D341Med (cell line): ENCODE data around the gene KIAA1671.

Experiments used
- DNase-seq: peaks from one replicate; pipeline ENCODE4 v3.0.0; 2012; ENCODE audit warnings: low spot score

Gene KIAA1671

DNA sequence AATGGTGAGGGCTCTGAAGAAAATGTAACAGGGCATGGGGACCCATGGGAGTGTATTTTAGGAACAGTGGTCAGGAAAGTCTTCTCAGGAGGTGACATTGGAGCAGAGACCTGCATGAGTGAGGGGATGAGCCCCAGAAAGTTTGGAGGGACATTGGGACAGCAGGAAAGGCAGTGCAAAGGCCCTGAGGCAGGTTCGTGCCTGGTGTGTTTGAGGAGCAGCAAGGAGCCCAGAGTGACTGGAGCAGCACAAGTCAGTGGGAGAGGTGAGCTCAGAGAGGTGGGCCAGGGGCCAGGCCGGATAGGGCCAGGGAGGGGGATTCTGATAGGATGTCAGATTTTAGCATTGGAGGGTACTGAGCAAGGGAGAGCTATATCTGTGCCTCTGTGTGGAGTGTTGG, 167.1 kb downstream of the KIAA1671 start:
- DNase-seq, result no peak

DNA sequence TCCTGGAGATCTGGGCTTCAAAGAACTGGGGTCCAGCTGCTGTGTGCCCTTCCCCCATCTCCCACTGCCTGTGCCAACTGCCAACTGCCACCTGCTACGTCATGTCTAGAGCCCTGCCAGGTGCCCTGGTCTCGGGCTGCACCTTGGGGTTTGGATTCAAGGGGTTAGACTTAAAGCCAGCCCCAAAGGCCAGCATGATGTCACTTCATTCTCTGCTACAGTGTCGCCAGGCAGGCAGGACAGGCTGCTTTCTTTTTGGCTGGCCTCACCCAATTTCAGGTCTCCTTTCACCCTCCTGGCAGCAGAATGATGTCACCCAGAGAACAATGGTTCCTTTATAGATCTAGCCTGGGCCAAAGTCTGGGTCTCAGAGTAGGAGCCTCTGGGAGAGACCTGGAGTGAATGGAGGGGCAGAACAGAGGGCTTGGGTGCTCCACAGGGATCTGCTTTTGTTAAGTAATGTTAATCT, 167.6 kb downstream of the KIAA1671 start:
- no peak for DNase-seq

DNA sequence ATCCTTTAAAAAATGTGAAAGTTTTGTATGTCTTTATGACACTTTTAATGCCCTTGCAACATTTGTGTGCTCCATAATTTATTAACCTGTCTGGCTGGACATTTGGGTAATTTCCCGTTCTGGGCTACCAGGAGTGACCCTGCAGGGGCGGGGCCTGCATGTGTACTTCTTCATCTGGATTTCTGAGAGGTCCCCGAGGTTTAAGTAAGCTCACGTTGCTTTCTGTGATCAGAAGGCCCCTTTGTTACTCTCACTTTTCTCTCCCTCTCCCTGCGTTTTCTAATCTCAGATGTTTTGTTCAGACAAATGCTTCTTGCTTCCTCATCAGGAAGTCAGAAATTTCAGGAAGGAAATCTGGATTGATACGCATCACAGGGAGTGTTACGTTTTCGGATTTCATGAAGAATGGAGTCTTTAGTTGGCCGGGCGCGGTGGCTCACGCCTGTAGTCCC, 168.3 kb downstream of the KIAA1671 start:
- no peak for DNase-seq

DNA sequence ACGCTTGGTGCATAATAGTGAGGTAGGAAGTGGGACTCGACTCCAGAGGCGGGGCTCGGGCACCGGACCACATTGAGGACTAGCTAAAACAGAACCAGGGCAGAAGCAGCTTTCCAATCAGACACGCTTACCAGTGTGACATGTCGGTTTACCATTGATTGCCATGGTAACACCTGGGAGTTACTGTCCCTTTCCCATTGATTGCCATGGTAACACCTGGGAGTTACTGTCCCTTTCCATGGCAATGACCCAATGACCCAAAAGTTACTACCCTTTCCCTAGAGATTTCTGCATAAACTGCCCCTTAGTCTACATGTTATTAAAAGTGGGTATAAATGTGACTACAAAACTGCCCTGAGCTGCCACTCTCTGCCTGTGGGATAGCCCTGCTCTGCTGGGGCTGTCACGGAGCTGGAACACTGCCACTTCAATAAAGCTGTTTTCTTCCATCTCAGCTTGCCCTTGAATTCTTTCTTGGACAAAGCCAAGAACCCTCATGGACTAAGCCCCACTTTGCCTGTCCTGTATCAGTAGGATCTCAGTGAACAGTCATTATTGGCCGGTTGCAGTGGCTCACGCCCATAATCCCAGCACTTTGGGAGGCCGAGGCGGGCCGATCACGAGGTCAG, 169.7 kb downstream of the KIAA1671 start:
- DNase-seq, result no peak

DNA sequence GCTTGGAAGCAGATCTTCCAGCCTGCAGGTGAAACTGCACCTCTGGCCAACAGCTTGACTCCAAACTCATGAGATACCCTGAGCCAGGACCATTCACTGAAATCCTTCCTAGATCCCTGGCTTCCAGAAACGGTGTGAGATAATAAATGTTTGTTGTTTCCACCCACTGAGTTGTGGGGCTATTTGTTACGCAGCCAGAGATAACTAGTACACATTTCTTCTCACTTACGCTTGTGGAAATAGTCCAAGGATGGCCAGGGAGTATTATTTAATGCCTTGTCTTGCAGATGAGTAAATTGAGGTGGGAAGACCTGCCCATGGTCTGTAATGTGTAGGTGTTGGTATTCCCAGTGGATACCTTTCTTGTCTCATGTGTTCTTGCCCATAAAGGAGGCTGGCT, 171.2 kb downstream of the KIAA1671 start:
- no peak for DNase-seq

DNA sequence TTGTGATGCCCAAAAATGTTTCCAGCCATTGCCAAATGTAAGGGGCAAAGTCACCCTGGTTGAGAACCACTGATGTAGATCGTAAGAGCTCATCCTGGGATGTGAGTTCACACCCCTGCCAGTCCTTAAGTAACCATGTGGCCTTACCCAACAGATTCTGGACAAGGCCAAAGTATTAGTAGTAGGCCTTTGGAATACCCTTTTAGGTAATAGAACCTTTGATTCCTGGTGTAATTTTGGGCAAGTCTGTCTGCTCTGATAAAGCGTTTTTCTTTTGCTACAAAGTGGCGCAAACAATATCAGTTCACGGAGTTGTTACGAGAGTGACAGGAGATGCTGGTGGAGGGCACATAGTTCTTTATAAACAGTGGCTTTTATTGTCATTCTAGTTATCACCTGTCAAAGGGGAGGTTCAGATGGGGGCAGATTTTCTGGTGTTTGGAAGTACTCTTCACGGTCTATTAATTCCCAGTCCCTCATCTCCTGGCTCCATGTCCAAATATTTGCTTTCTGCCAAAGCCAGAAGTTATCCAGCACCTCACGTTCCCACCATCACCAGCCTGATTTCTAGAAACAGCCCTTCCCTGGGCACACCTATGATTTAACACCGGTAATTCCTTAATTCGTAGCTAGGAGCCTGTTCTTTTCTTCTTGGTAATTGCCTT, 173.3 kb downstream of the KIAA1671 start:
- DNase-seq, result no peak

DNA sequence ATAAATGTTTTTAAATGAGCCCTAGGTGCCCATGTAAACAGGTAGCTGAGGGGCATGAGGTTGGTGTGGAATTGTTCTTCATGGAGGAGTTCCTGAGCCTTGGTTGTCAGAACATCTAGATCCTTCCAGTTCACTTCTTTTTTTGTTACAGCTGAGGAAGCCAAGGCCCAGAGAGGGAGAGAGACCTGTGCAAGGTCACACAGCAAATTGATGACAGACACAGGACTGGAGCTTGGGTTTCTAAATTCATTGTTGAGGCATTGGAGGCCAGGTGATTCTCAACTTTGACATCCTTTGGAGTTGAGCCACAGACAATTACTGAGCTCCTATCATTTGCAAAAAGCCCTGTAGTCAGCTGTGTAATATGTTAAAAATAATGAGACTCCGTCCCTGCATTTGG, 174.0 kb downstream of the KIAA1671 start:
- no peak for DNase-seq

DNA sequence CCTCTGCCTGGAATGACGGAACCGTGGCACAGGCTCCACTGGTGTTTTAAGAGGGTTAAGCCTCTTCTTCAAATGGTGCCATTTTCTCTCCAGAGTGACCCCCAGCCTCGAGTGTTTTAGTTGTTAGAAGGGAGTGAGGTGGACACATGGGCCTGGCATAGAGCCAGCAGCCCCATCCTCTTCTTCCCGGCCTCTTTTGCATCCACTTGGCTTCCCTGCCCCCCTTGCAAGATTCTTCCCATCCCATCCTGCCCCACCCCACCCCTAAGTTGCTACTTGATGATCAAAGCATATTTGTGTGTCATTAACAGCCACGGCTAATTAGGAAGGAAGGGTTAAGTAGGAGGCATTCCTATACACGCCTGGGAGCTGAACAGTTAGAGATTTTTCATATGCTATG, 174.8 kb downstream of the KIAA1671 start:
- DNase-seq, result no peak

DNA sequence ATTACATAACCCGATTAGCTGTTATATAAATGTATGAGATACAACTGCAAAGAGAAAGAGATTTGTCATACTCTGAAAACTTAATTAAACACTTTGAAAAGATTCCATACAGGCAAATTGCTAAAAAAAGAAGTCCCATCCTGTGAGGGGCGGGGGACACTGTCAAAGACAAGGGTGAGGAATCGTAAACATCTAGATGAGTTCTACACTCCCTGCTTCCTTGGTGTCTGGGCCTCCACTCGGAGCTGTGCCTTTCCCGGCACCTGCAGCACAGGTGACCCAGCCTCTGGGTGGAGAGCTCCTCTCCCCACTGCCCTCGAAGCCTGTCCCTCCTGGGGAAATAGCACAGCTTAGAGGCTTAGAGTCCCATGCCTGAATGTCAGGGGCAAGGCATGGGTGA, 177.9 kb downstream of the KIAA1671 start:
- DNase-seq, result no peak

DNA sequence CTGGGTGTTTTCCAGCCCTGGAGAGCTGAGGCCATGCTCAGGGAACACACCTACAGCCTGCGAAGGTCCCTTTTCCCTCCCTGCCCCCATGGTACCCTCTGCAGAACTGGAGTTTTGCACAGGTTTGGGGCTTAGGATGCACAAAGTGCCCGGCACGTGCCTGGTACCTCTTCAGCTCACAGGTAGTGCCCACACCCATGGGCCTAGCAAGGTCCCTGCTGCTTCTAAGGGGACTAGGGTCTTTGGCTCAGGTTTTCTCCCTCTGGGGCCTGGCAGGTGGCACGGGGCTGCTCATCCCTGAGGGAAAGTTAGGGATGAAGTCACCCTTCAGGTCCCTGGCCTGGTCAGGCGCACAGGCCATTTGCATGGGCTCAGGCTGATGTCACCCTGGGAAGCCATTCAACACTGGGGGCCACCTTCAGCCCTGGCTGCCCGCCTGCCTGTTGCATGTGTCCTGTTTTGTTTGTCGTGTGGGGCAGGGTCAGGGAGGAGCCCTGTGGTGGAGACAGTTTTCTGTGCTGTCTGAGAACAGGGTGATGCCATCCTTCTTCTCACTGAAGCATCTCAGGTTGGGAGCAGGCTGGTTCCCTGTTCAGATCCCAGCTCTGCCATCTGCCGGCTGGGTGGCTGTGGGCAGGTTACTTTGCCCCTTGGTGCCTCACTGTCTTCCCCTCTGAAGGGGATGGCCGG, 178.8 kb downstream of the KIAA1671 start:
- no peak for DNase-seq

DNA sequence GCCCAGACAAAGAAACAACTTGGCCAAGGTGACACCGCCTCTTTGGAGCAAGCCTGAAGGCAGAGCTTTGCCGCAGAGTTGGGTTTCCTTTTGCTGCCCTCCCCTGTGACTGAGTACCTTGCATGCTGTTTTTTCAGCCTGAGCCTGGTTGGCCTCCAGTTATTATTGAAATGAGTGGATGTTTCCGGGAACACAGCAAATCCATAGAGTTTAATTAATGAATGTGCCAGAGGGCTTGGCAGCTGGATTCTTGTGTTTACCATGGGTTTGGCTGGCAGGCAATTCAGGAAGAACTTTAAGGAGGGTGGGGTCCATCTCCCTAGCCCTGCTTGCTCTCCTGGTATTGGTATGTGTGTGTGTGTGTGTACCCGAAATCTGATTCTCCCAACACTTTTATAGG, 181.5 kb downstream of the KIAA1671 start:
- no peak for DNase-seq

DNA sequence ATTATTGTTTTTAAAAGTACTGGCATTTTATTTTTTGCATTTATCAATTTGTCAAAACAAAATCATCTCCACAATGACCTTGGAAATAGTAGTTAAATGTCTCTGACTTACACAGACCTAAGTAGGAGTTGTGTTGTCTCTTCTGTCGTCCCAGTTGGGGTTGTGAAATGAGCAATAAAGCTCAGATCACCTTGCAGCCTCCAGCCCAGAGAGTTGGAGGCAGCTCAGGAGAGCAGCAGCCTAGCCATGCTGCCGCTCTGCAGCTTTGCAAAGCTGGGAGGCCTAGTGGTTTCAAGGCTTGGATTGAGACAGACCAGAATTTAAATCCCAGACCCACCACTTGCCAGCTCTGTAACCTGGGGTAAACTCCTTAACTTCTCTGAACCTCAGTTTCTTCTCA, 181.9 kb downstream of the KIAA1671 start:
- DNase-seq, result no peak

DNA sequence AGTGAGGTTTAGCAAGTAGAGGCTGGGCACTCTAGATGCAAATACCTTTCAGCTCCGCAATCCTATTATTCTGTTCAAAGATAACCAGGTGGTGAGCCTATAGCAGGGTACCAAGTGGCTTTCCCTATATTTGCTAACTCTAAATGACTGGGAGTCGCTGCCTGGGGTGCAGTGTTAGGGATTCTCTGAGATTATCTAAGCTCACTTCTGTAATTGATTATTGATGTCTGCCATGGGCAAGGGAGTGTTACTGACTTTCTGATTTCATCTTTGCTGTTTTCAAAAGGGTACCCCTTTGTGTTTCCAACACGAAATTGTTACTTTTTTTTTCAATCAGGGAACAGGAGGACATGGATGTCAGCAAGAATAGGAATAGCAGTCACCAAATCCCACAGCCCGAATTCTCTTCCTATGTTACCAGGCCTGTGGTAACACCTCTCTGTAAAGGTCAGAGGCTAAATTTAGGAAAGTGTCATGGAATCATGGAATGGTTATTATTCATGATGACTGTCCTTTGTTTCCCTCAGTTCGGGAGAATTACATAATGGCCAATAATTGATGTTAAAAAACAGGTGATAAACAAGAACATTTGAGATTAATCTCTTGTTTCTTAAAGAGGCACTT, 184.5 kb downstream of the KIAA1671 start:
- DNase-seq, result no peak

DNA sequence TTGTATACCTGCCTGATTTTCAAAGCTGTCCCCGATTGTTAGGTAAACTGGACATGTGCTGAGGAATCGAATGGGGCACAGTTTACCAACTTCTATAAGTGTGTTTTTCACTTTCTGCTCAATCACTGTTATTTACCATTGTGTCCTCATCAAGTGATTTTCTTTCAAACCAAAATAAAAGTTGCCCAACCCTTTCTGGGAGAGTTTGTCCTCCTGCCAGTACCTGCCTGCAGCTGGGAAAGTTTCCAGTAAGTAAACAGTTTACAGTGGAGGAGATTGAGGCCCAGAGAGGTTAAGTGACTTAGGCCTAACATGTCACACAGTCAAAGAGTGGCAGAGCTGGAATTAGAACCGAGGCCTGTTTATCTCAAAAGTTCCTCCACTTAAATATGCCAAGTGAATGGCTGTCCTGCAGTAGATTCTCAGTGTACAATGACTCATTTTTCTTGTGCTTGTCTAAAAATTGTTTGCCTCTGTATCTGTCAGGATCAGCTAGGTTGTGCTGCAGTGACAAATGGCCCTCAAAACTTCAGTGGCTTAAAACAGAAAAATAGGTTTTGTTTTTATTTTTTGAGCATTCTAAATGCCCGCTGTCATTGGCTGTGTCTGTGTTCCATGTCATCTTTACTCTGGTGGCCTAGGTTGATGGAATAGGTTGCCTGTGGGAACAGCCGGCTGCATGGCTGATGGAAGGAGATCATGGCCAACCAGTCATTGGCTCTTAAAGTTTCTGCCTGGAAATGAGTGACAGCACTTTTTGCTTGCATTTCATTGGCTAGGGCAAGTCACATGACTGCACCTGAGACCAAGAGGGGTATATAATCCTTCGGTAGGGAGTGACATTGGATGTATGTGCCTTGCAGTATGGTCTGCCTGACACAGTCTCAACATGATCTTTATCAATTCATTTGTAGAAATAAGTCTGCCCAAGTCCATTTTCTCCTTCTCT, 185.3 kb downstream of the KIAA1671 start:
- DNase-seq, result no peak

DNA sequence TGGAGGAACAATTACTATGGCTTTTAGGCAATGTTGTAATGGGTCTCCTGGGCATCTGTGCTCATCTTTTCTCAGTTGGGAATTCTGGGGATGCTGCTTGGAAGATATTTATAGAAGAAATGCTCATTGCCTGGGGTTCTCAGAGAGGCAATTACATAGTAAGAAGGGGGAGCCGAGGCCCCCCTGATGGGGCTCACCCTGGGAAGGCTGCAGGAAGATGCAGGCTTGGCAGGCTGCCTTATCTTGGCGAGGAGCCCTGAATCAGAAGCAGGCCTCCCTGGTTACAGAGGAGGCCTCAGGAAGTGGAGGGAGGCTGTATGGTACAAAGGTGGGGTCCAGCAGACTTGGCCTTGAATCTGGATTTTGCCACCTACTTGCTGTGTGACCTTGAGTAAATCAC, 186.5 kb downstream of the KIAA1671 start:
- no peak for DNase-seq

DNA sequence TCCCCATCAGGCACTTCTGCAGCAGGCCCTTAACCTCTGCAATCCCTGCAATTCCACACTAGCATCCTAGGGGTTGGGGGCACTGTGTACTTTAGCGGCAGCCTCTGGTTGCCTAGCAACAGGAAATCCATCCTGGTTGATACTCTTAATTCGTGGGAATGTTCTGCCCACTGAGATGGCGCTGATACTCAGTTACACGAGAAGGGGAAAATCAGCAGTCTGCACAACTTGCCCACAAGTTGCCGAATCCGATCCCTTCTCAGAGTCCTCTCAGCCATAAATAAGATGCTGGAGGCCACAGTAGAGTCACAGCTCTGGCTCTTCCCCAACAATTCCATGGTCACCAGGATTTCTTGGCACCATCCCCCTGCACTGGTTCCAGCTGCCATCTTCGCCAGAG, 189.6 kb downstream of the KIAA1671 start:
- no peak for DNase-seq

DNA sequence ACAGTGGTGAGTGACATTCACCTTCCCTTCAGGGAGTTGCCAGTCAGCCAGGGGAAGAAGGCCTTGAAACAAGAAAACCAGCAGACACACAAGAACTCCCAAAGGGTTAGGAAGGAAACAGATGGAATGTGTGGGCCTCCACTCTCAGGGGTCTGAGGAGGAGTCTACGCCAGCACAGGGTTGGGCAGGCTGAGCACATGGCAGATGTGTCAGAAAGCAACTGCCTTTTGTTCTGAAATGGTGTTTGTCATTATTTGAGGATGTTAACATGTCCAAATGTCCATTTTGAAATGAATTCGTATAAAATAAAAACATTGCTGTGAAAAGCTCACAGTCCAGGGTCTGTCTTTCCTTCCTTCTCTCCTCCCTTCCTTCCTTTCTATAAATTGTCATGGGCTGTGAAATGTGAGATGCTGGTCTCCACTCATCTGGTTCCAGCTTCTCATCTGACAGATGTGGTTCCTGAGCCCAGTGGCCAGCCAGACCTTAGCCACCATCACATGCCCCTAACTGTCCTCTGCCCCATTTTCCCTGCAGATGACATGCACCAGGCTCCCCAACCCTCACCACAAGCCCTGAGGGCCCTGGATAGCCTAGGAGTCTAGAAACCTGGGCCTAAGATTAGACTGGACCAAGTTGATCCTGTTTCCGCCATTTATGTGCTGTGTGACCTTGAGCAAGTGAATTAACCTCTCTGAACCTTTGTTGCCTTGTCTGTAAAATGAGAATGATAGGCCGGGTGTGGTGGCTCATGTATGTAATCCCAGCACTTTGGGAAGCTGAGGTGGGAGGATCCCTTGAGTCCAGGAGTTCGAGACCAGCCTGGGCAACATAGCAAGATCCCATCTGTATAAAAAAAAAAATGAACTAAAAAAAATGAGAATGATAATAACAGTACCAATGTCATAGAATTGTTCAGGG, 190.9 kb downstream of the KIAA1671 start:
- no peak for DNase-seq

DNA sequence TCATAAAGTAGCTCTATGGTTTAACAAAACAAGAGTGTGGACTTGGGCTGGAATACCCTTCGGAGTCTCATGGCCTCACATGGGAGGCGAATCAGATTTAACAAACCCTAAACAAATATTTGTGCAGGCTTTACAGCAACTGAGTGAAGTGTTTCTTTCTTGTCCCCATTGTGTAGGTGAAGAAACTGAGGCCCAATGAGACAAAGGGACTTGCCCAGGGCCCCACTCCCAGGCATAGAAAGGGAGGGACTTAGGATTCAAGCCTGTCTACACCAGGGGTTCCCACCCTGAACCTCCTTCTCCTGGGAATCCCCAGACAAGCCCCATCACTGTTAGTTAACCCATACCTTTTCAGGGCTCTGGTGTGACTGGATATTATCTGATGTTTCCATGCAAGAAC, 192.0 kb downstream of the KIAA1671 start:
- DNase-seq, result no peak

DNA sequence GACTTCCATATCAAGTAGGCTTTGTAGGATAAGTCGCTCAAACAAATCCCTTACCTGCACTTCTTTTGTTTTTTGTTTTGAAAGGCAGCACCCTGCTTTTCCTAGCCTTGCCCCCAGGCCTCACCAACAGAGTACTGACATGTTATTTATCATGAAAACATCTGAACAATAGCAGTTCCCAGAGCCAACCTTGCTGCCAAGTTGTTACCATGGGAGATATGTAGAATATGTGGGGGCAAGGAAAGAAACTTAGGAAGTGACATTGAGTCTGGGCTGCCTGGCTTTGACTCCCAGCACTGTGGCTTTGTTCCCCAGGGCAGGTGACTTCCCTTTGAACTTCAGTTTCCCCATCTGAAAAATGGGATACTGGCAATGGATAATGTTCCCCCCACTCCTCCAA, 193.8 kb downstream of the KIAA1671 start:
- DNase-seq, result no peak

DNA sequence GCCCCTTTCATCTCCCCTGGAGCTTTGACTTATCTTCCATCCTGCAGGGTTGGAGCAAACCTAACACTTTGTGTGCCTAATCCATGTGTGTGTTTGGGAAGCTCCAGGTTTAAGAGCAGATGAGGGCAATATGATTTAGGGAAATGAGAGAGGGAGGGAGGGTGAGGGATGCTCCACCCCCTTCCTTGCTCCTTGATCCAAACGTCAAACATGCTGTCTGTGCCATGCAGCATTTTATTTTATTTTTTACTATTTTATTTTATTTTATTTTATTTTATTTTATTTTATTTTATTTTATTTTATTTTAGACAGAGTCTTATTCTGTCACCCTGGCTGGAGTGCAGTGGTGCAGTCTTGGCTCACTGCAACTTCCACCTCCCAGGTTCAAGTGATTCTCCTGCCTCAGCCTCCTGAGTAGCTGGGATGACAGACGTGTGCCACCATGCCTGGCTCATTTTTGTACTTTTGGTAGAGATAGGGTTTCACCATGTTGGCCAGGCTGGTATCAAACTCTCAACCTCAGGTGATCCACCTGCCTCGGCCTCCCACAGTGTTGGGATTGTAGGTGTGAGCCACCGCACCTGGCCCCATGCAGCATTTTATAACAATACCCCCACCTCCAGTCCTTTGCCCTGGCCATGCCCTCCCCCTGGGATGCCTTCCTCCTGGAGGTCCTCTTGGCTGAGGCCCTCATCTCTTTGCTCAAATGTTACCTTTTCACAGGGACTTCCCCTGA, 194.6 kb downstream of the KIAA1671 start:
- DNase-seq, result no peak
